Osteoblast (primary cell): Measurements from ENCODE around the gene ECT2L. TPM values are rescaled to one million over a fixed set of nuclear protein-coding genes. Genes with fewer than 3 reads are reported as not detected.

Experiments
- DNase-seq: peaks from one replicate; pipeline ENCODE4 v3.0.0; 2011; ENCODE audit warnings: low spot score, mixed read lengths; ENCODE audit not compliant: insufficient read length; ENCODE audit errors: missing footprints
- H2AFZ ChIP-seq: 2 replicates; pipeline ENCODE4 v1.6.0; 2011; ENCODE audit warnings: mild to moderate bottlenecking, low read length
- H3K27ac ChIP-seq: 2 replicates; pipeline ENCODE4 v1.5.1; 2011; ENCODE audit warnings: mild to moderate bottlenecking, low read depth, low read length, moderate library complexity
- H3K27me3 ChIP-seq: 2 replicates; pipeline ENCODE4 v1.6.0; 2012; ENCODE audit warnings: mild to moderate bottlenecking, control low read depth, inconsistent platforms, low read length, moderate library complexity; ENCODE audit not compliant: insufficient read depth
- H3K36me3 ChIP-seq: 2 replicates; pipeline ENCODE4 v1.5.1; 2011; ENCODE audit warnings: mild to moderate bottlenecking, low read length, control low read depth, moderate library complexity; ENCODE audit not compliant: insufficient read depth
- H3K4me1 ChIP-seq: 2 replicates; pipeline ENCODE4 v1.5.1; 2011; ENCODE audit warnings: mild to moderate bottlenecking, low read length, control low read depth, moderate library complexity; ENCODE audit not compliant: insufficient read depth
- H3K4me2 ChIP-seq: 2 replicates; pipeline ENCODE4 v1.6.0; 2011; ENCODE audit warnings: mild to moderate bottlenecking, low read length; ENCODE audit not compliant: insufficient read depth
- H3K4me3 ChIP-seq: fragments of 200-600 bp; sonication (generic); 3 replicates; pipeline ENCODE4 v1.5.1; 2012; ENCODE audit warnings: mild to moderate bottlenecking, low read length, inconsistent platforms; ENCODE audit not compliant: insufficient read depth
- H3K79me2 ChIP-seq: 2 replicates; pipeline ENCODE4 v1.6.0; 2012; ENCODE audit warnings: mild to moderate bottlenecking, low read length, control low read depth, inconsistent platforms; ENCODE audit not compliant: insufficient read depth
- H3K9me3 ChIP-seq: 2 replicates; pipeline ENCODE4 v1.5.1; 2011; ENCODE audit warnings: low read depth, low read length, control low read depth
- H4K20me1 ChIP-seq: 2 replicates; pipeline ENCODE4 v1.6.0; 2012; ENCODE audit warnings: mild to moderate bottlenecking, low read length, control low read depth; ENCODE audit not compliant: insufficient read depth
- CTCF ChIP-seq: IDR thresholded peaks from 2 replicates; pipeline ENCODE4 v1.5.1; 2011; ENCODE audit warnings: mild to moderate bottlenecking, low read depth, low read length, moderate library complexity; ENCODE audit errors: extremely low read depth
- total RNA-seq: library from RNA; depleted of rRNA; stranded (reverse); fragments of >200 nt; gene quantifications from 2 replicates; pipeline ENCODE4 v1.2.3, GENCODE V29; 2012

The ECT2L gene
- total RNA-seq, 1 donor: under 0.01 TPM

GRCh38 chr6:138896104-138896756 is 100.3 kb downstream of the ECT2L start:
- Histone ChIP-seq H4K20me1 (no peaks in the 10 kb centered on the region), H3K4me1 (no peaks in the 10 kb centered on the region), H2AFZ (no peak overlapping the region), H3K4me3 (no peak overlapping the region), H3K9me3 (no peaks in the 10 kb centered on the region), H3K79me2 (no peaks in the 10 kb centered on the region), H3K27ac (no peak overlapping the region), H3K27me3 (no peaks in the 10 kb centered on the region), H3K36me3 (peaks cover 6% of the 10 kb centered on the region), H3K4me2 (no peak overlapping the region)
- no peak for DNase-seq
- no peak for TF ChIP-seq CTCF

- TF ChIP-seq CTCF: no peak
Measured at GRCh38 chr6:138897031-138897430, 101.1 kb downstream of the ECT2L start.

GRCh38 chr6:138907167-138907566 is 111.3 kb downstream of the ECT2L start:
- H3K27me3 ChIP-seq: no peaks in the 10 kb centered on the region
- H3K36me3 ChIP-seq: peaks cover 38% of the 10 kb centered on the region
- no peaks in the 10 kb centered on the region for H4K20me1 ChIP-seq
- no peak overlapping the region for H2AFZ ChIP-seq
- no peaks in the 10 kb centered on the region for H3K4me1 ChIP-seq
- no peak for DNase-seq
- H3K4me2 ChIP-seq: no peak overlapping the region
- TF ChIP-seq CTCF: no peak
- no peaks in the 10 kb centered on the region for H3K9me3 ChIP-seq
- H3K4me3 ChIP-seq: no peak overlapping the region
- no peaks in the 10 kb centered on the region for H3K79me2 ChIP-seq
- H3K27ac ChIP-seq: no peak overlapping the region

More at GRCh38 chr6:138897031-138897430, 101.1 kb downstream of the ECT2L start:
- no peaks in the 10 kb centered on the region for H3K27me3 ChIP-seq
- H3K27ac ChIP-seq: no peak overlapping the region
- no peaks in the 10 kb centered on the region for H3K79me2 ChIP-seq
- no peaks in the 10 kb centered on the region for H4K20me1 ChIP-seq
- no peak for DNase-seq
- H2AFZ ChIP-seq: no peak overlapping the region
- H3K9me3 ChIP-seq: no peaks in the 10 kb centered on the region
- peaks cover 6% of the 10 kb centered on the region for H3K36me3 ChIP-seq
- no peak overlapping the region for H3K4me3 ChIP-seq
- no peak overlapping the region for H3K4me2 ChIP-seq
- H3K4me1 ChIP-seq: no peaks in the 10 kb centered on the region

- TF ChIP-seq CTCF: no peak
- Histone ChIP-seq H3K27ac (no peak overlapping the region), H3K36me3 (peaks cover 34% of the 10 kb centered on the region), H3K27me3 (no peaks in the 10 kb centered on the region), H3K9me3 (no peaks in the 10 kb centered on the region), H2AFZ (no peak overlapping the region), H3K4me1 (no peaks in the 10 kb centered on the region), H3K4me3 (no peak overlapping the region), H3K79me2 (no peaks in the 10 kb centered on the region), H4K20me1 (no peaks in the 10 kb centered on the region), H3K4me2 (no peak overlapping the region)
- DNase-seq: no peak
Measured at GRCh38 chr6:138909511-138909910, 113.6 kb downstream of the ECT2L start.
